ENCODE data around the gene LRRC14B. TPM values are rescaled to one million over a fixed set of nuclear protein-coding genes. Genes with fewer than 3 reads are reported as not detected.

LRRC14B gene
- total RNA-seq, 1 experiment from 2014 or later: 0.82 TPM

GRCh38 chr5:142246-142810, 49.0 kb upstream of the LRRC14B start:
- ChIA-PET CTCF (no interaction called here), POLR2A (no interaction called here)
- DNase-seq (ENCODE audit: low read depth, low spot score) (no peak), ATAC-seq (no peak)
- H3K4me1 ChIP-seq (ENCODE audit: control insufficient read depth, insufficient read depth, low read length): peaks cover 4% of the 10 kb centered on the region
- TF ChIP-seq REST (IDR thresholded peaks at IDR 0.05; ENCODE audit: insufficient read depth in 1 of 2, low read depth in 2 of 2, low read length in 1 of 2): no peak
- no peak for TF ChIP-seq POLR2AphosphoS5 (IDR thresholded peaks at IDR 0.05; ENCODE audit: low read depth, low read length)
- TF ChIP-seq SIN3A (IDR thresholded peaks at IDR 0.05; ENCODE audit: borderline replicate concordance, insufficient read depth, low read depth, low read length): no peak
- no peak for TF ChIP-seq TCF7L2 (IDR thresholded peaks at IDR 0.05; ENCODE audit: low read depth, low read length)
- H3K27ac ChIP-seq (ENCODE audit: low read length): no peak overlapping the region
- in situ Hi-C loops (cut with HindIII; ENCODE audit: low pct_unique_long_range_greater_than_20kb, low sequenced_read_pairs) (no loop called here), intact Hi-C loops (cut with micrococcal nuclease; ENCODE audit: unreplicated experiment) (no loop called here)
- no peak overlapping the region for H3K4me3 ChIP-seq (ENCODE audit: low read depth in 2 of 2, low read length in 2 of 2)
- no peaks in the 10 kb centered on the region for H3K9me3 ChIP-seq (ENCODE audit: control insufficient read depth, insufficient read depth, low read depth, low read length)
- H3K27me3 ChIP-seq (ENCODE audit: control insufficient read depth, insufficient read depth, low read length): no peaks in the 10 kb centered on the region
- TSS peak; percentile 62 for BruUV-seq (replicated peaks)
- H3K36me3 ChIP-seq (ENCODE audit: control insufficient read depth, insufficient read depth, low read length): no peaks in the 10 kb centered on the region

DNA sequence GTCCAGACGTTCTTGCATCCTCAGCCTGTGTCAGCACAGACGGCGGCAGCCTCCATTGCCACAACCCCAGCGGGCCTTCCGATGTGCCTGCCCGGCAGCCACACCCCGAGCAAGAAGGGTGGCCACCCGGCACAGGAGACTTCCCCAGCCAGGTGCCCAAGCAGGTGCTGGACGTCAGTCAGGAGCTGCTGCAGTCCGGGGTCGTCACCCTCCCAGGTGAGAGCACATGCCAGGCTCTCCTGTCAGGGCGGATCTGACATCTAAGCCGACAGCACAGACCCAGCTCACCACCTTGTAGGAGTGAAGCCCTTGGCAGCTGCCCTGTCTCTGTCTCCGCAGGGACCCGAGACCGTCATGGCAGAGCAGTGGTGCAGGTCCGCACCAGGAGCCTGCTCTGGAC, 48.3 kb upstream of the LRRC14B start:
- ChIA-PET POLR2A (no interaction called here), CTCF (no interaction called here)
- Histone ChIP-seq H3K9me3 (ENCODE audit: control insufficient read depth, insufficient read depth, low read depth, low read length) (peaks cover 3% of the 10 kb centered on the region; the same call in 1 of the 2 replicates), H3K27me3 (ENCODE audit: control insufficient read depth, insufficient read depth, low read length) (no peaks in the 10 kb centered on the region), H3K4me3 (ENCODE audit: low read depth in 2 of 2, low read length in 2 of 2) (no peak overlapping the region), H3K27ac (ENCODE audit: low read length) (no peak overlapping the region), H3K36me3 (ENCODE audit: control insufficient read depth, insufficient read depth, low read length) (no peaks in the 10 kb centered on the region), H3K4me1 (ENCODE audit: control insufficient read depth, insufficient read depth, low read length) (peaks cover 4% of the 10 kb centered on the region)
- TF ChIP-seq REST (IDR thresholded peaks at IDR 0.05; ENCODE audit: insufficient read depth in 1 of 2, low read depth in 2 of 2, low read length in 1 of 2) (no peak), CTCF (IDR thresholded peaks at IDR 0.05) (no peak), TCF7L2 (IDR thresholded peaks at IDR 0.05; ENCODE audit: low read depth, low read length) (no peak), POLR2AphosphoS5 (IDR thresholded peaks at IDR 0.05; ENCODE audit: low read depth, low read length) (no peak), SIN3A (IDR thresholded peaks at IDR 0.05; ENCODE audit: borderline replicate concordance, insufficient read depth, low read depth, low read length) (no peak)
- DNase-seq (ENCODE audit: low read depth, low spot score) (no peak), ATAC-seq (no peak)
- BruUV-seq (replicated peaks): no TSS peak
- intact Hi-C loops (cut with micrococcal nuclease; ENCODE audit: unreplicated experiment): no loop called here
- in situ Hi-C loops (cut with HindIII; ENCODE audit: low pct_unique_long_range_greater_than_20kb, low sequenced_read_pairs): no loop called here
